NCI-H748 treated with DMSO at 0.1 percent for 48 hours (cell line): ENCODE data around the gene STAP2.

ENCODE experiments used
- DNase-seq: peaks from one replicate; lab custom pipeline; 2025; lab: John Stamatoyannopoulos, UW

The STAP2 gene

DNA sequence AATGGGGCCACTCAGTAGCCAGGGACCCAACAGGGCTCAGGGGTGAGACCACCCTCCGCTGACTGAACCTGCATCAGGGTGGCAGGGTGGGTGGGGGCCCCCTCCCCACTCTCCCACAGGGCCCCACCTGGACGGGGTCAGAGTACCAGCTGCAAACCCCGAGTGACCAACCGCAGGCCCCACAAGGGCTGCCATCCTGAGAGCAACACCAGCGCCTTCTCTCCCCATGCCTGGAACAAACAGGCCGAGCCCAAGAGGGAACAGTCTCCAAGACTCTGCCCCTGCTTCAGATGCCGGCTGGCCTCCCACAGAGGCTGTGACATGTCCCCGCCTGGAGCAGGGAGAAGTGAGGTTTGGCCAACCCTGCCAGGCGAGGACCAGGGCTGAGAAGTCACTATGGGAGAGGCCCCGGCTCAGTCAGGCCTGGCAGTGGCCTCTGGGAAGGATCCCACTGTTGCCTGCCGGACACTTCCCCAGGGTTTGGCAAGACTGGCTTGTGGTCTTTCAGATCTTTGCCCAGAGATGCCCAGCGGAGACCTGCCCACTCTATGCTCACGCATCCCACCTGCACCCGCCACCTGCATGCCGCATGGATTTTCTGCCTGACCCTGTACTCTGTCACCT is 31.9 kb upstream of the STAP2 start:
- no peak for DNase-seq

DNA sequence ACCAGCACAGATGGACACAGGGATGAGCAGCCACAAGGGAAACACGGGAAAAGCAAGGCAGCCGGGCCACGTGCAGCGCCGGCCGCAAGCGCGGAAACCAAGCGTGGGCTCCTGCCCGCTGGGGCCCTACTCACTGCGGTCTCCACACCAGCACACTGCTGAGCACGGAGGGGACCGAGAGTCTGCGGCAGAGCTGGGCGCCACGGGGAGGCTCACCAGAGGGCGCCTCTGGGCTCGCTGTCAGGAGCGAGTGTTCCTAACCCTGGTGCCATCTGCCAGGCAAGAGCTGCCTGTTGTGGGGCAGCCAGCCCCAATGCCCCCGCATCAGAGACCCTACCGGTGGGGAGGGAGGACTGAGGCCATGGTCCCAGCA is 31.2 kb upstream of the STAP2 start:
- DNase-seq = no peak

DNA sequence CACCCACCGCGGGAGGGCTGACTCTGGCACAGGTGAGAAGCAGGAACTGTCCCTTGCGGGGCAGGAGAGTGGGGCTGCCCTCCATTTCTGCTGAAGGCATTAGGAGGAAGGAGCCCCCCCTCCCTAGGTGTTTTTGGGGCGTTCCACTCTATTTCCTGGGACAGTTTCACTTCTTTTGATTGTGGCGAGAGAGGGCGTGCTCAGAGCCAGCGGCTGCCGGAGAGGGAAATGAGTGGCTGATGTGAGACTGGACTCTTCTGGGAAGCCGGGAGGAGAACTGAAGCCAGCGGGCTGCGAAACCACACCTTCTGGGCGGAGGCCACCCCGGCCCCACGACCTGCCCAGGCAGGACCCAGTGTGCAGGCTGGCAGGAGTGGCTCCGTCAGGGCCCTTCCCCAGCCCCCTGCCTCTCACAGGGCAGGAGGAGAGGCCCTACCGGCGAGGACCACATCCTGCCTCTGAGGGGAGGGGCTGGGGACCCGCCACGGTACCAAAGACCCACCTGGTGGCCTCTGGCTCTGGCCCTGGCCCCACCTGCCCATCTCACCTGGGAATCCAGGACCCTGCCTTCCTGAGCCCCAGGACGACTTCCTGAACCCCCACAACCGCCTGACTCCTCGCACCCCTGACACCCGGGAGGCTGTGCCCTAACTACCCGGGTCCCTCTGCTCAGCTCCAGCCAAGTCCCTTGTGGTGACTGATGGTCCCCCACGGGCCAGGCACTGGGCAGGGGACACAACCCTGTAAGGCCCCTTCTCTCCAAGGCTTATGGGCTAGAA is 30.7 kb upstream of the STAP2 start:
- no peak for DNase-seq

DNA sequence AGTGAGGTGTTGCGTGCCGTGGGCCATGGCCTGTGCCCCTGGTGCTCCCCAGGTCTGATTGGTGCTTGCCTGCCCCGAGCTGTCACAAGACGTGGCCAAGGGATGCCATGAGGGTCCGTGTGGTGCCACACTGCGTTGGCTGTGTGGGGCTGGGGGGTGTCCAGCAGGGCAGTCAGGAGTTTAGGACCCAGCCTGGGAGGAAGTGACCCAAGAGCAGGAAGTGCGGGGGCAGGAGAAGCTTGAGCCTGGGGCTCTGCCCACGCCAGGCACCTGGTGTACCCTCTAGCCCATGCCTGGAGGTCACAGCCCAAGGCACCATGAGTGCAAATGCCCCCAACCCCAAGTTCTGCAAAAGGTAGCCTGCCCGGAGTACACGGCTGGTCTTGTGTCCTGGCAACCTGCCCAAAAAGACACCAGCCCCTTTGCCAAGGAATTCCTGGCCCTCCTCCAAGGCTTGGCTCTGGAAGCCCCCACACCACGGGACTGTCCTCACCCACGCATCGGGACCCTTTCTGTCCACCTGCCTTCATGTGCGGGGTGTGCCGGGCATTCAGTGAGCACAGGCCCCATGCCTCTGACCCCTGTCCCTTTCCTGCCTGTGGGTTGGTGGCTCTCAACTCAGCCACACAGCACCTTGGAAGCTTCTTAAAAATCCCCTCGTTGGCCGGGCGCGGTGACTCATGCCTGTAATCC is 29.6 kb upstream of the STAP2 start:
- no peak for DNase-seq

DNA sequence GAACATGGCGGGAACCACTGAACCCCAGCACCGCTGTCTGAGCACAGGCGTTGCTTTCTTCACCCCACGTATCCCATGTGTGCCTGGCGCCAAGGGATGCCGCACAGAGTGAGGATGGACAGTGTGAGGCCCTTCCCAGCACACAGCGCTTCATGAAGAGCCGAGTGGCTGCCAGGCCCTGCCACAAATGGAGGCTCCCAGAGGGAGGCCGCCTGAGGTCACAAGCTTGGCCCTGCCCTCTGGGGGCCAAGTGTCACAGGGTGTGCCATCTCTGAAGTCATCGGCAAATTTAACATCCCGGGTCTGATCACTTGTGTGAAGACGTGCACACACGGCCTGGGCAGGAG is 29.1 kb upstream of the STAP2 start:
- no peak for DNase-seq

DNA sequence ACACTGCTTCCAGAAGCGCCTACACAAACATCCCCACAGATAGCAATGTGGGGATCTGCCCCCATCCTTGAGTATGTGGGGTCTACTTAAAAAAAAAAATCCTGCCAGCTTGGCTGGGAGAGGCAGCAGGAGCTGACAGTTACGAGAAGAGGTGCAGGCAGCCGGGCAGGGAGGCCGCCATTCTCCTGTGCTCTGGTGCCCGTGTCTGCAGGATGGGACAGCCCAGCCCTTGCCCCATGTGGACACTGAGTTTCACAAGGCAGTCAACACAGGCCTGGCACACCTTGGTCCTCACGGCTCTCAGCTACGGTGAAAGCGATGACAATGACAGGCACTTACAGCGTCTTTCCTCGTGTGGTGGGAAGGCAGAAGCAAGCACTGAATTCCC is 28.7 kb upstream of the STAP2 start:
- DNase-seq = no peak

DNA sequence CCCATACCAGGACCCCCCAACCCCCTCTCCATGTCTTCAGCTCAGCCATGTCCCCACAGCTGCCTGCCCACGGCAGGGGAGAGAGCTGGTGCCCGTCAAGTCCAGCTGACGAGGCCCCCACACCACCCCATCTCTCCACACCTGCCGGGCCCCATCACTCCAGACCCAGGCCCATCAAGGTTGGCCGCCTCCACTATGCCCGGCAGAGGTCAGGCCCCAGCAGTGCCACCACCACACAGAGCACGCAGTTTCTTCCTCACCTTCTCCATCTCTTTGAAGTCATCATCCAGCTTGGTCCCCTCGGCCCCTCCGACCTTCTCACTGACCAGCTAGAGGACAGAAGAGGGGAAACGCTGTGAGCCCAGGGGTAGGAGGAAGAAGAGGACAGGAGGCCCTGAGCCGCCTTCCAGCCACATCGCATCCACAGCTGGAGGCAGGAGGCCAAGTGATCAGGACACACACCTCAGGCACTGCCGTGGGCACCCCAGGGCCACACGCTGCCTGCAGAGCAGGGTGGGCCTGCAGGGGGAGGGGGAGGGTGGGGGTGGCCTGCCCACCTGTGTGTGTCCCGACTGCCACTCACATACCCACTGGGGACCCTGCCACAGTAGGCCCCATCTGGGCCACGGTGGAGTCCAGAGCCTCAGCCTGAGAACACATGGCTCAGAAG is 28.2 kb upstream of the STAP2 start:
- no peak for DNase-seq

DNA sequence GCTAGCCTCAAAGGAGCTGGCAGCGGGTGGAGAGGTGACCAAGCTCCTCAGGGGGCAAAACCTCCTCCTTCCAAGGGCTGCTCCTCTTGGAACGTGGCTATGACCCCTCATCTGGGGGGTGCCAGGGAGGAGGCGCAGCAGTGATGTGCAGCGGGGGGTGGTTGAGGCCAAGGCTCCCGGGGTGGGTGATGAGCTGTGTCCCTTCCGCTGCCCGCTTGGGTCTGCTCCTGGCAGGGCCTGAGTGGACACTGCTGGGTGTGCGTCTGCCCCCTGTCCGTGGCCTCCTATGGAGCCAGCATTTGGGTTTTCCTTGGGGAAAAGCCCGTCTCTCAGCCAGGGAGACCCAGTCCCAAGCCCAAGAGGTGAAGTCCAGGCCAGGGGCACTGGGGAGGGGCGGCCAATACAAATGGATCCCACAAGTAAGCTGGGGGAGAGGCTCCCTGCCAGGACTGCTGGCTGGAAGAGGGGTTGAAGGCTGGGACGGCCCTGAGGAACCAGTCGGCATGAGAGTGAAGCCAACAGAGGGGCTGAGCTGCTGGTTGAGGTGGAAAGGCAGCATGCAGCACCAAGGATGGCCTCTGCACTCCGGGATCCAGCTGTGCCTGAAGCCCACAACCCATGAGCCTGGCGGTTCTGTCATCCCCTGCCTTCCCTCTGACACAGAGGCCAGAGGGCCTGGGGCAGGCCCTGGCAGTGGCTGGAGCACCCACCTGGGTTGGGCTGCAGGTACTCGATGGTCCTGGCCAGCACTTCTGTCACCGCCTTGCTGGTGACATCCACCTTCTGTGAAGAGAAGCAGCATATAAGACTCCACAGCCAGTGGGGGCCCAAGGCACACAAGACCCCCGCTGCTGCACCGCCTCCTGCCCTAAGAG is 27.4 kb upstream of the STAP2 start:
- DNase-seq = no peak

DNA sequence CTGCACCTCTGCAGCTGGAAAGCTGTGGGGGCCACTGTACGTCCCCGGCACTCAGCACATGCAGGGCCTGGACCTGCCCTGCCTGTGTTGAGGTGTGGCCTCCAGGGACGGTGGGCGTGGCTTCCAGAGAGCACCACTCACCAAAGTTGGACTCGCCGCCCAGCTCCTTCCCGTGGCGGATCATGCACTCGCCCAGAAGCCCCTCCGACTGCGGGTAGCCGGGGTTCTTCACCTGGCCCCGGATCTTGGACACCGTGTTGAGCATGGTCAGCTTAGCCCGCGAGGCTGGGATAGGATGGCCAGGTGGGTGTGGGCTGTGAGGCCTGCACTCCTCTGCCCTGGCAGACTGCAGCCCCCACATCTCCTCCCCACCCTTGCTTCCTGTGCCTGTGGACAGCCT is 26.7 kb upstream of the STAP2 start:
- DNase-seq = no peak

DNA sequence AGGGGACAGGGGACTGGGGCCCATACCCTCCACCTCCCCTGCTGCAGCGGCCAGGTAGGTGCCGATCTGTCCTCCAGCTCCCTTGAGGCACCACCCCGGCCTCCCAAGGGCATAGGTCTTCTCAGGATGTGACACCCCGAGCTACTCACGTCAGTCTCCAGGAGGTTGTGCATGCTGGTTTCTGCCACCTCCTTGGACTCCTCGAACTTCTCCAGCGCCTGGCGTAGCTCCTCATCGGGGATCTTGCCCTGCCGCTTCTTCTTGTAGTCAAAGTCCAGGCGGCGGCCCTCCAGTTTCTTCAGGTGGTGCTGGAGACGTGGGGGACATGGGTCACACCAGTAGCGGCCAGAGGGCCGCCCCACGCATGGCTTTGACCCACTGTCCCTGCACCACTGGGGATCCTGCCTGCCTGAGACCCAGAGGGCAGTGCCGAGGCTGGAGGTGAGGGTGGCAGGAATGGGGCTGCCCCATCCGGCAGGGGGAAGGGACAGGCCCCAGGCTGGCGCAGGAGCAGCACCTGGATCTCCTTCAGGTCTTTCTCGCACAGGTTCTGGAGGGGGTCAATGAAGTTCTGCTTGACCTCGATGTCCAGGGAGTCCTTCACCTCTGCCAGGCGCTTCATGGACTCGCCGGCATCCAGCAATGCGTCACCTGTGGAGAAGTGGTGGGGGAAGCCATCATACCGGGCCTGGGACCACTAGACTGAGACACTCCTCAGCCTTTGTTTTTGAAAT is 25.1 kb upstream of the STAP2 start:
- no peak for DNase-seq

DNA sequence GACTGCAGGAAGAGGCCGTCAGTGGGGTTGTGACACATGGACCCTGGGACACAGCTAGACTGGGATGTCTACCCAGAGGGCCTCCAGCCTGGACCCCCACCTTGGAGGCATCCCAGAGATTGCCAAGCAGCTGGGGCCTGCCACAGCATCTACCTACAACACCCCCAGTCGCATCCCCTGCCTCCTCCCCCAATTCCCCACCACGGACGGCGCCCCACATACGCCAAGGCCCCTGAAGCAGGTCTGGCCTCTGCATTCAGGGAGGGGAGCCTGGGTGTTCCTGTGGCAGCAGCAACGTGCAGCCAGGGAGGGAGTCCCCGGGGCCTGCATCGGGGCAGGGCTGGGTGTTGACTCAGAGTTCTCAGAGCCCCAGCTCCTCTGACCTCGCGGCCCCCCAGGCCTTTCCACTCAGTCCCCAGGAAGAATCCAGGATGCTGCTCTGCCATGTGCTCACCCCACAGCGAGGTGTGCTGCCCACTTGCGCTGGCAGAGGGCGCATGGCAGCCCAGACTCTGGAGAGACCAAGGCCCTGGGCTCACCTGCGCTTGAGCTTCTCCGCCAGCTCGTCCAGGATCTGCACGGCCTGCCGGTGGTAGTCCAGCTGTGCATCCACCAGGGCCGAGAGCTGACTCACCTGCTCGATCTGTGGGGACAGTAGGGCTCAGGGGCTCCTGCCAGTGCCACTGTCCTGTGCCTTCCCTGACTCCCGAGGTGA is 24.4 kb upstream of the STAP2 start:
- no peak for DNase-seq

DNA sequence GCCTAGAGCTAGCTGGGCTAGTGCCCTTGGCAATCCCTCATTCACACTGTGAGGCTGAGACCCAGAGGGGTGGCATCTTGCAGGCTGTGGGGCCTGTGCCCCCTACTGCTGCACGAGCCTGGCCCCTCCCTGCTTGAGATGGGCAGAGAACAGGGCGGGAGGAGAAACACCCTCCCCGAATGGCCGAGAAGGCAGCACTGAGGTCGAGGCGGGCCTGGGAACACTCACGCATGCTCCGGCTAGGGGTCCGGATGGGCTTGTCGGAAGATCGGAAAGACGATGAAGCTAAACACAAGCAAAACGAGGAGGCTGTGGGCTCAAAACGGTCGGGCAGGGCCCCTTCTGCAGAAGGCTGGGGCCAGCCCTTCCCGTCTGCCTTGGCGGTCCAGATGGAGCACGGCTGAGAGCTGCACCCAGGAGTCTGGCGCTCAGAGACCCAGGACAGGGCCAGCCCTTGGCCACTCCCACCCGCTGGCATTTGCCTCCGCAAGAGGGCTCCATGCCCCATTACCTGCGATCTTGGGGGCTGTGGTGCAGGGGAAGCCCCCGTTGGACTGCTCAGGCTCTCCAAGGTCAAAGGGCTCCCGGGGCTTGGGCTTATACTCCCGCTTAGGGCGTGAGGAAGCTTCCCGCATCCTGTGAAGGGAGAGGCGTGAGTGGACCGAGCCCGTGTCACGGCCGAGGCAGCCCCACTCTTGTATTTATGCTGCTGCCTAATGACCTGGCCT is 23.6 kb upstream of the STAP2 start:
- no peak for DNase-seq

DNA sequence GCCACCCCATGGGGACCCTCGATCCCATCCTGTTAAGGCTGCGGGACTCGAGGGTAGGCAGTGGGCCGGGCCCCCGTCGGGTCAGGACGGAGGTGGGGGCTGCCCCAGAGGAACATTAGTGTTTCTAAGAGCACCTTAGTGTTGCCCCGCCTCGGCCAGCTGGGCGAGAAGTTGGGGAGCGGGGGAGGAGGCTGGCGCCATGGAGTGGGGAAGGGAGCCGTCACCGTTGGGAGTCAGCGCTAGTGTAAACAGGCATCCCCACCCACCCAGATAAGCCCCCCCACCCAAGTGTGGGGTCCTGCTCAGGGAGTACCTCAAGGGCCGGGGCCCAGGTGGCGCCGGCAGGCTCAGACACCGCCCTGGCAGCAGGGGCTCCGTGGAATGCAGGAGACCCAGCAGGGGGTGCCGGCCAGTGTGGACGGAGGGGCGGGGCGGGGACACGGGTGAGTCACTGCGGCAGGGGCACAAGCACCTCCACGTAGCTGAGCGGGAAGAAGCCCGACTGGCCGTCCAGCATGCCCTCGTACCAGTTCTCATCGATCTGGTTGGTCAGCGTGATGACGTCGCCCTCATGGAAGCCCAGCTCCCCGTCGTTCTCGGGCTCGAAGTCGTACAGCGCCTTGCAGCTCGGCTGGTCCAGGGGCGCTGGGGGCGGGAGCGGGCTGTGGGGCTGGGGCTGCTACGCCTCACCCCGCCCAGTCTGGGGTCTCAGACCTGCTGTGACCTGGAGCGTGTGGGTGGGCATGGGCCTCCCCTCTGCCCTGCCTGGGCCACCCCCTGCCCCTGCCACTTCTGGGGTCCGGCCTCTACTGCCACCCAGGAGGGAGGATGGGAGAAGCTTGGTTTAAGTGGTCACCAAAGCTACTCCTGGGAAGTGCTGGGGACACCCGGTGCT is 22.8 kb upstream of the STAP2 start:
- DNase-seq = no peak

DNA sequence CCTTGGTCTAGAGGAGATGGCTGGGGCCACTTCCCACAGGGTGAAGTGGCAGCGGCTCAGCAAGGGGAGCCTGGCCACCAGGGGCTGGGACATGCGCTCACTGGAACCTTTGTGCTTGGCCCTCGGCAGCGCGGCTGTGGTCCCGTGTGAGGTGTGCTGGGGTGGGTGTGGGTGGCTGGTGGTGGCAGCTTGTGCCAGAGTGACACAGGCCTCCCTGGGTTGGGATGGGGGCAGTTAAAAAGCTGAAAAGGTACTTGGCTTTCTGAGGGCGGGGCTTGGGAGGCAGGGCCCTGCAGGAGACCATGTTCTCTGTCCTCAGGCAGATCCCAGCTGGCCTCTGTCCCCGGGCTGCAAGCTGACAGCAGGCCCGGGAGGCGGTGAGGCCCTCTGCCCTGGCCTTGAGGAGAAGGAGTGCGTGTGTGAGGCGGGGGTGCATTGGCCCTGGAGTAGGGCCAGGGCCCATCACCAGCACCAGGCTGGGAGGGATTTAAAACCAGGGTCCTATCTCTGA is 22.1 kb upstream of the STAP2 start:
- no peak for DNase-seq

DNA sequence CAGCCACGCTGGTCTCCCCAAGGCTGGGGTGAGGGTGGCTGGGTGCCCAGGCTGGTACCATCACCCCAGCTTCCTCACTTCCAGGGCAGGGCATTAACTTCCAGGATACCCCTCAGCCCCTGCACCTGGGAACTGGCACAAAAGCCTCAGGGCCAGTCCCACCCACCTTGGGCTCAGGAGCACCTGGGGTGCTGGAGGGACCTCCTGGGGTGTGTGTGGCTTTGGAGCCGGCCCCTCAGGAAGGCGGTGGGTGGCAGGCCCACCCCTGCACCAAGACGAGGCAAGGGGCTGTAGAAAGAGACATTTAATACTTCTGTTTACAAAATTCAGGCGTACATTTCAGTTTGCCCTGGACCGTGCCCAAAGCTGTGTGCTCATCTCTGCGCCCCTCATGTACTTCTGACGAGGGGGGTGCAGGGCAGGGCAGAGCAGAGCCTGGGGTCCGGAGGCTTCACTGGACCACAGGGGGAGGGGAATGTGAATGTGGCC is 21.5 kb upstream of the STAP2 start:
- DNase-seq = no peak

DNA sequence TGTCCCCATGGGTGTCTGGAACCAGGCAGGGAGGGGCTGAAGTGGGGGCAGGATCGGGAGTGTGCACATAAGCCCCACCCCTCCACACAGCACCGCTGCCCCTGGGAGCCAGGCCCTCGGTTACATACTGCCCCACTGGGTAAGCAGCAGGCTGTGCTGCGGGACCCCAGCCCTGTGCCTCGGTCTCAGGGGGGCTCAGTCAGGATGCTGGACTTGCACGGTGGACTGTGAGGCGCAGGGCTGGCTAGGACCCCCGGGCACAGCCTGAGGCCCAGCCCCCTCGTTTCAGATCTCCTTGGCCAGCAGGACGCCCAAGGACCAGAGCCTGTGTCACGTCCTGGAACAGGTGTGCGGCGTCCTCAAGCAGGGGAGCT is 21.0 kb upstream of the STAP2 start:
- DNase-seq = no peak

DNA sequence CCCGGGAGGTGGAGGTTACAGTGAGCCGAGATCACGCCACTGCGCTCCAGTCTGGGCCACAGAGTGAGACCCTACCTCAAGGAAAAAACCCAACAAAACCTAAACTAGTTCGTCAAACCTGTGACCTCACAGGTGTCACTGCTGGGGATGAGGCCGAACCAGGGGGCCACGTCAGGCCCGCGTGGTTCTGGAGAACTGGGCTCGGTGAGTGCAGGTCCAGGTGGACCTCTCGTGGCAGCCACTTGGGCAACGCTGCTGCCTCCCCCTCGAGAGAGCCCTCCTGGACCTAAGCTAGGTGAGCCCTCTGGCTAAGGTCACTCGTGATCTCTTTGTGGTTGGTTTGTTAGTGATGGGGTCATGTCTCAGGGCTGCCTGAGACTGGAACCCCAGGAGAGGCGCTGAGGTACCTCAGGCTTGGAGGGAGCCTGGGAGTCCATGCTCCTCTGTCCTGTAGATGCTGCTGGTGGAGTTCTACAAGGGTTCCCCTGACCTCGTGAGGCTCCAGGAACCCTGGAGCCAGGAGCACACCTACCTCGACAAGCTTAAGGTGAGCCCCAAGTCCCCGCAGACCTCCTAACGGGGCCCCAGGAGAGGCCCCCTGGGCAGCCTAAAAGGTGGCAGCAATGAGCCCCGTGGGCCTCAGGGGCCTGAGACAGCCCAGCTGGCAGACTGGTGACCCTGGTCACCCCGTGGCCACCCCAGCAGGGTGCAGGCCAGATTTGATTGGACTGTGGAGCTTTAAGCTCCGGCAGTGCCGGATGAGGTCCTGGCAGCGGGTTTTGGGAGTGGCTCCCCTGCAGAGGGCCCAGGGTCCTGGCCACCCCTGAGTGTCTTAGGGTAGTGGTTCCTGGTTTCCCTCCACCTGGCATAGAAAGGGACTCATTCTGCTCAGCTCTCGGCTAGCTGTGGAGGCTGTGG is 20.3 kb upstream of the STAP2 start:
- no peak for DNase-seq
